Chondrocyte (in vitro differentiated cells): ENCODE results near the gene HELZ. TPM values are rescaled to one million over a fixed set of nuclear protein-coding genes. Genes with fewer than 3 reads are reported as not detected.

ENCODE experiments used
- DNase-seq: peaks from one replicate; pipeline ENCODE4 v3.0.0; 2021; ENCODE audit warnings: mixed read lengths, low spot score
- H3K27ac Mint-ChIP-seq: one replicate; pipeline ENCODE4 v1.8.0; 2021; ENCODE audit warnings: mild to moderate bottlenecking, moderate library complexity, mixed read lengths; ENCODE audit not compliant: unreplicated experiment
- H3K27me3 Mint-ChIP-seq: 2 replicates; pipeline ENCODE4 v1.8.0; 2021; ENCODE audit warnings: low read depth, mixed read lengths
- H3K36me3 Mint-ChIP-seq: 2 replicates; pipeline ENCODE4 v1.8.0; 2021; ENCODE audit warnings: low read depth, mixed read lengths
- H3K4me1 Mint-ChIP-seq: 2 replicates; pipeline ENCODE4 v1.8.0; 2021; ENCODE audit warnings: low read depth, mild to moderate bottlenecking, mixed read lengths
- H3K4me3 Mint-ChIP-seq: one replicate; pipeline ENCODE4 v1.8.0; 2021; ENCODE audit warnings: mild to moderate bottlenecking, moderate library complexity, mixed read lengths; ENCODE audit not compliant: unreplicated experiment
- H3K9me3 Mint-ChIP-seq: 2 replicates; pipeline ENCODE4 v1.8.0; 2021; ENCODE audit warnings: low read depth, mixed read lengths
- total RNA-seq: library from RNA; stranded (reverse); gene quantifications from 3 replicates; pipeline ENCODE4 v1.2.1, GENCODE V29; 2021
- TF ChIP-seq, protein P1 (sequence below): fragments of 200-600 bp; sonication (generic); IDR thresholded peaks from 2 replicates; pipeline ENCODE4 v1.5.0; 2021; ENCODE audit warnings: antibody characterized with exemption, mild to moderate bottlenecking, moderate library complexity

HELZ gene
- total RNA-seq, 1 donor from 2014 or later = 55.8 TPM

DNA sequence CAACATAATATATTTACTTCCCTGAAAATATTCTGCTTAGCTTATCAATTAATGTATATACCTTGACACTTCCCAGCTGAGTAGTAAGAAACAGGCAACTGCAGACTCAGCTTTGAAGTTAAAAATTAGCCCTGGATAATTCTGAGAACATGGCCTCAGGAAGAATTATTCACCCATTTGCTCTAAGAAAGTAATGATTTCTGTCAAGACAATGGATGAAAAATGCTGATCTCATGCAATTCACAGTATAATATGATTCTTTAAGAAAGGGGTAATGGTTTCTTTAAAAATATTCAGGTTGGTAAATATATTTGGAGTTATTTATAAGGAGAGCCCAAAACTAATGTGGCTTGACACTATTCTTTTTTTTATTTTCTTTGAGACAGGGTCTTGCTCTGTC, 111.8 kb downstream of the HELZ start:
- no peak overlapping the region for H3K27ac Mint-ChIP-seq
- H3K36me3 Mint-ChIP-seq = peaks cover 15% of the 10 kb centered on the region
- DNase-seq = no peak
- H3K27me3 Mint-ChIP-seq = no peaks in the 10 kb centered on the region
- H3K4me3 Mint-ChIP-seq = no peak overlapping the region
- no peaks in the 10 kb centered on the region for H3K9me3 Mint-ChIP-seq
- TF ChIP-seq, protein P1, sequence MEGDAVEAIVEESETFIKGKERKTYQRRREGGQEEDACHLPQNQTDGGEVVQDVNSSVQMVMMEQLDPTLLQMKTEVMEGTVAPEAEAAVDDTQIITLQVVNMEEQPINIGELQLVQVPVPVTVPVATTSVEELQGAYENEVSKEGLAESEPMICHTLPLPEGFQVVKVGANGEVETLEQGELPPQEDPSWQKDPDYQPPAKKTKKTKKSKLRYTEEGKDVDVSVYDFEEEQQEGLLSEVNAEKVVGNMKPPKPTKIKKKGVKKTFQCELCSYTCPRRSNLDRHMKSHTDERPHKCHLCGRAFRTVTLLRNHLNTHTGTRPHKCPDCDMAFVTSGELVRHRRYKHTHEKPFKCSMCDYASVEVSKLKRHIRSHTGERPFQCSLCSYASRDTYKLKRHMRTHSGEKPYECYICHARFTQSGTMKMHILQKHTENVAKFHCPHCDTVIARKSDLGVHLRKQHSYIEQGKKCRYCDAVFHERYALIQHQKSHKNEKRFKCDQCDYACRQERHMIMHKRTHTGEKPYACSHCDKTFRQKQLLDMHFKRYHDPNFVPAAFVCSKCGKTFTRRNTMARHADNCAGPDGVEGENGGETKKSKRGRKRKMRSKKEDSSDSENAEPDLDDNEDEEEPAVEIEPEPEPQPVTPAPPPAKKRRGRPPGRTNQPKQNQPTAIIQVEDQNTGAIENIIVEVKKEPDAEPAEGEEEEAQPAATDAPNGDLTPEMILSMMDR = no peak
- peaks cover 15% of the 10 kb centered on the region for H3K4me1 Mint-ChIP-seq

DNA sequence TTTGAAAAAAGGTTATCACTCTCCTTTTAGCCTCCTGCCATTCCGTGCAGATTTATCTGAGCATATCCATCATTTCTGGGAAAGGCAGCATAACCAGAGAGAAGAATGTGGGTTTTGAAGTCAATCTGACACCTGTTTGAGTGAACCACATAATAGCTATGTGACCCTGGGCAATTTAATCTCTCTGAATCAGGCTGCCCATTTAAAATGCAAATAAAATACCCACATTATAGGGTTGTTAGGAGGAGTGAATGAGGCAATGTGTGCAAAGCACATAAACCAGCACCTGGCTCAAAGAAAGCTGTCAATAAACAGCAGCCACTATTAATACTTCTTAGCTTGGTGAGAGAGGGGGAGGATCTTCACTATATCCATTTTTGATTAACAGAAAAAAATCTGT, 112.6 kb downstream of the HELZ start:
- no peaks in the 10 kb centered on the region for H3K9me3 Mint-ChIP-seq
- DNase-seq = no peak
- H3K27me3 Mint-ChIP-seq = no peaks in the 10 kb centered on the region
- H3K27ac Mint-ChIP-seq = no peak overlapping the region
- H3K4me1 Mint-ChIP-seq = peaks cover 19% of the 10 kb centered on the region
- peaks cover 14% of the 10 kb centered on the region for H3K36me3 Mint-ChIP-seq
- H3K4me3 Mint-ChIP-seq = no peak overlapping the region
- TF ChIP-seq, protein P1 = no peak

DNA sequence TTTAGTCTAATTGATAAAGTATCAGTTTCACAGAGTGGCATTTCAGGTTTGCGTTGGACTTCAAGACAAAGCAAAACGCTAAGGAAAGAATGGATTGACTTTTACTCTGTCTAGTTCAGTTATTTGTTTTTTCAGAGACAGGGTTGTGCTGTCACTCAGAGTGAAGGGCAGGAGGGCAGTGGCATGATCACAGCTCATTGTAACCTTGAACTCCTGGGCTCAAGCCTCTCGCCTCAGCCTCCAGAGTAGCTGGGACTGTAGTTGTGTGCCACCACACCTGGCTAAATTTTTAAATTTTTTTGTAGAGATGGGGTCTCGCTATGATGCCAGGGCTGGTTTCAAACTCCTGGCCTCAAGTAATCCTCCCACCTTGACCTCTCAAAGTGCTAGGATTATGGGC, 114.2 kb downstream of the HELZ start:
- no peak overlapping the region for H3K4me3 Mint-ChIP-seq
- peaks cover 9% of the 10 kb centered on the region for H3K36me3 Mint-ChIP-seq
- no peaks in the 10 kb centered on the region for H3K27me3 Mint-ChIP-seq
- no peak overlapping the region for H3K27ac Mint-ChIP-seq
- peaks cover 12% of the 10 kb centered on the region for H3K4me1 Mint-ChIP-seq
- TF ChIP-seq, protein P1 = no peak
- no peak for DNase-seq
- no peaks in the 10 kb centered on the region for H3K9me3 Mint-ChIP-seq

DNA sequence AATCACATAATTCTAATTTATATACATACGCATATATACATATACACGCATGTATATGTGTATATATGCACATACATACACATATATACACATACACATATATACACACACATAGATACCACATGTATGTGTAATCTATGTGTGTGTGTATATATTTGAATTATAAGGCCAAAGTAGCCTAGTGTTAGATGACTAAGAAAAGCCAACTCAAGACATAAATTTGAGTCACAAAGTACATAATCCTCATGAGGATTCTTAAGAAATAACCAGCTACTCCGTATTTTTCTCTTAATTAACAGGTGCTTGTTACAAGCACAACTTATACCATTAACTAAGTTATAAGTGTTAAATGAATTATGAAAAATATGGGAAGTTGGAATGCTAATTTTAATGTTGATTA, 115.7 kb downstream of the HELZ start:
- H3K27me3 Mint-ChIP-seq = no peaks in the 10 kb centered on the region
- H3K4me3 Mint-ChIP-seq = no peak overlapping the region
- no peak for DNase-seq

DNA sequence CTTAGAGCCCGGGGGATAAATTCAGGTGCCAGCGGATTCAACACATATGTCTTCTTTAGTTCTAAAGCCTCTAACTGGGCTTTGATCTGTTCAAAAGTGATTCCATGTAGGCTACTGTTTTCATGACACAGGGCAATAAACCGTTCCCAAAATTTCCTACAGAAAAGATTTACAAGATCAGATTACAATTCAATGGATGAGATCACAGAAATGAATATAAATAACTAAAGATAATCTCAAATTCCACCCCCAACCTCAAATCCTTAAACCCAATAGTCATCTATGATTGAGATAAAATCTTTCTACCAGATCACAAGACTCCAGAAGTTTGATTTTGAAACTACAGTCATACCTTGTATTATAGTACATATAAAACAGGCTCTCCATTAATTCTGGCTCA, 116.3 kb downstream of the HELZ start:
- Mint-ChIP-seq H3K4me3 (no peak overlapping the region), H3K27me3 (no peaks in the 10 kb centered on the region)
- no peak for DNase-seq

More for the DNA sequence above, 115.7 kb downstream of the HELZ start:
- Mint-ChIP-seq H3K36me3 (peaks cover 6% of the 10 kb centered on the region), H3K27ac (no peak overlapping the region), H3K4me1 (peaks cover 12% of the 10 kb centered on the region), H3K9me3 (no peaks in the 10 kb centered on the region)
- TF ChIP-seq, protein P1 = no peak

More for the DNA sequence above, 116.3 kb downstream of the HELZ start:
- TF ChIP-seq, protein P1 = no peak
- Mint-ChIP-seq H3K9me3 (no peaks in the 10 kb centered on the region), H3K4me1 (peaks cover 12% of the 10 kb centered on the region), H3K36me3 (peaks cover 6% of the 10 kb centered on the region), H3K27ac (no peak overlapping the region)
